Esophagus muscularis mucosa (tissue), 4 donors: Measurements from ENCODE around the gene FAM83B. TPM values are rescaled to one million over a fixed set of nuclear protein-coding genes. Genes with fewer than 3 reads are reported as not detected.
"Not testable (repeated sequence)": the region's sequence is repeated elsewhere in the genome, so short reads cannot be mapped to it uniquely, and the experiment has no call there.

Experiments used
- DNase-seq: peaks from one replicate; pipeline ENCODE4 v3.0.0-alpha.2; 2017; ENCODE audit errors: extremely low spot score
- H3K27ac ChIP-seq, 4 donors: fragments of 200-600 bp; sonication (generic); replicated peaks in 1 of 4; 1 replicate in 3 of 4; 2 replicates in 1 of 4; pipeline ENCODE4 v1.5.1; 2016 to 2019; ENCODE audit warnings: mild to moderate bottlenecking in 1 of 4
- H3K27me3 ChIP-seq, 4 donors: fragments of 200-600 bp; sonication (generic); one replicate each; pipeline versions ENCODE4 v1.5.1 to v1.6.0; 2016 to 2019
- H3K36me3 ChIP-seq, 4 donors: fragments of 200-600 bp; sonication (generic); one replicate each; pipeline ENCODE4 v1.5.1; 2016 to 2019
- H3K4me1 ChIP-seq, 4 donors: fragments of 200-600 bp; sonication (generic); one replicate each; pipeline ENCODE4 v1.5.1; 2016 to 2019
- H3K4me3 ChIP-seq, 4 donors: fragments of 200-600 bp; sonication (generic); 1 replicate in 2 of 4; 2 replicates in 2 of 4; pipeline ENCODE4 v1.5.1; 2016 to 2019; ENCODE audit warnings: mild to moderate bottlenecking in 4 of 4, moderate library complexity in 1 of 4
- H3K9me3 ChIP-seq, 4 donors: fragments of 200-600 bp; sonication (generic); 1 replicate in 3 of 4; 2 replicates in 1 of 4; pipeline ENCODE4 v1.5.1; 2016 to 2019
- CTCF ChIP-seq, 3 experiments: fragments of 200-600 bp in 2 of 3; fragments of 450-650 bp in 1 of 3; sonication (generic) in 2 of 3; IDR thresholded peaks; one replicate each; pipeline ENCODE4 v1.5.1; 2017 to 2019; ENCODE audit warnings: antibody characterized with exemption in 3 of 3, mild to moderate bottlenecking in 2 of 3, moderate library complexity in 1 of 3
- EP300 ChIP-seq: sonication (generic); formaldehyde crosslinking; IDR thresholded peaks from one replicate; pipeline ENCODE4 v1.6.1; 2017; ENCODE audit warnings: antibody characterized with exemption
- POLR2A ChIP-seq: fragments of 450-650 bp; IDR thresholded peaks from one replicate; pipeline ENCODE4 v1.6.1; 2017; ENCODE audit warnings: antibody characterized with exemption, moderate library complexity, mild to moderate bottlenecking, low read depth
- POLR2AphosphoS5 ChIP-seq, 2 donors: sonication (generic); formaldehyde crosslinking; IDR thresholded peaks; one replicate each; pipeline ENCODE4 v1.6.1; 2017; ENCODE audit warnings: antibody characterized with exemption in 2 of 2
- WGBS: methylation state at CpG from one replicate; pipeline ENCODE4 v1.1.5; 2018; 5-methylcytosine and 5-hydroxymethylcytosine counted together
- intact Hi-C: fragments of 100-400 bp; cut with DNase I; formaldehyde crosslinking; loops from one replicate; pipeline ENCODE4 v1.15.1; 2023
- total RNA-seq, 4 donors: library from RNA; depleted of rRNA; stranded (reverse); fragments of >200 nt; gene quantifications; one replicate each; pipeline versions ENCODE4 v1.1.0 to v1.2.1, GENCODE V29; 2016

Gene FAM83B
- total RNA-seq, 4 donors from 2014 or later: 0.11 TPM; not detected in 3

GRCh38 chr6:54970337-54970736 is 123.8 kb downstream of the FAM83B start:
- intact Hi-C loops: no loop called here
- no peak for TF ChIP-seq POLR2AphosphoS5 (IDR thresholded peaks at IDR 0.05)
- TF ChIP-seq EP300: no peak
- no peak for TF ChIP-seq POLR2A
- TF ChIP-seq CTCF (IDR thresholded peaks at IDR 0.05): no peak

GRCh38 chr6:54971825-54972224 is 125.3 kb downstream of the FAM83B start:
- intact Hi-C loops: no loop called here
- no peak for DNase-seq
- Histone ChIP-seq H3K27me3 (no peaks in the 10 kb centered on the region), H3K9me3 (no peaks in the 10 kb centered on the region), H3K4me1 (no peaks in the 10 kb centered on the region), H3K36me3 (no peaks in the 10 kb centered on the region), H3K4me3 (no peak overlapping the region), H3K27ac (no peak overlapping the region)
- 43% methylated on average over 2 of the region's 2 CpGs for WGBS
- TF ChIP-seq CTCF (IDR thresholded peaks at IDR 0.05) (no peak), EP300 (no peak)

More at GRCh38 chr6:54970337-54970736, 123.8 kb downstream of the FAM83B start:
- WGBS: 93% methylated on average over 3 of the region's 3 CpGs
- DNase-seq: no peak
- no peaks in the 10 kb centered on the region for H3K27me3 ChIP-seq
- no peaks in the 10 kb centered on the region for H3K9me3 ChIP-seq
- no peaks in the 10 kb centered on the region for H3K36me3 ChIP-seq
- H3K27ac ChIP-seq: no peak overlapping the region
- H3K4me3 ChIP-seq: no peak overlapping the region
- no peaks in the 10 kb centered on the region for H3K4me1 ChIP-seq

- 100% methylated on average over 9 of the region's 24 CpGs for WGBS
- H3K27me3 ChIP-seq, H3K4me1 ChIP-seq, H3K36me3 ChIP-seq, intact Hi-C loops, H3K9me3 ChIP-seq, DNase-seq, H3K4me3 ChIP-seq, H3K27ac ChIP-seq: not testable (repeated sequence)
Measured at GRCh38 chr6:54979161-54979560, 132.6 kb downstream of the FAM83B start.

GRCh38 chr6:54980511-54981275 is 134.1 kb downstream of the FAM83B start:
- TF ChIP-seq POLR2AphosphoS5 (IDR thresholded peaks at IDR 0.05) (no peak), EP300 (no peak), CTCF (IDR thresholded peaks at IDR 0.05) (no peak), POLR2A (no peak)
- no peaks in the 10 kb centered on the region for H3K27me3 ChIP-seq
- H3K36me3 ChIP-seq: no peaks in the 10 kb centered on the region
- intact Hi-C loops: no loop called here
- DNase-seq: no peak
- H3K27ac ChIP-seq: no peak overlapping the region
- 90% methylated on average over 14 of the region's 14 CpGs for WGBS
- no peaks in the 10 kb centered on the region for H3K4me1 ChIP-seq
- H3K4me3 ChIP-seq: no peak overlapping the region
- H3K9me3 ChIP-seq: peaks cover 0 to 11% (median 4%) of the 10 kb centered on the region in 4 donors

- no peak for DNase-seq
- TF ChIP-seq POLR2A (no peak), EP300 (no peak), CTCF (IDR thresholded peaks at IDR 0.05) (no peak), POLR2AphosphoS5 (IDR thresholded peaks at IDR 0.05) (no peak)
- no peaks in the 10 kb centered on the region for H3K27me3 ChIP-seq
- intact Hi-C loops: no loop called here
- WGBS: 93% methylated on average over 2 of the region's 2 CpGs
- no peak overlapping the region for H3K4me3 ChIP-seq
- no peaks in the 10 kb centered on the region for H3K36me3 ChIP-seq
- H3K4me1 ChIP-seq: no peaks in the 10 kb centered on the region
- no peak overlapping the region for H3K27ac ChIP-seq
- peaks cover 0 to 13% (median 4%) of the 10 kb centered on the region in 4 donors for H3K9me3 ChIP-seq
Measured at GRCh38 chr6:54981276-54981609, 134.7 kb downstream of the FAM83B start.
